NCI-H1930 (cell line): ENCODE data around the gene ADSS1.

ENCODE experiments used
- DNase-seq, 2 experiments: peaks; one replicate each; lab custom pipeline; 2025; lab: John Stamatoyannopoulos, UW

The ADSS1 gene

DNA sequence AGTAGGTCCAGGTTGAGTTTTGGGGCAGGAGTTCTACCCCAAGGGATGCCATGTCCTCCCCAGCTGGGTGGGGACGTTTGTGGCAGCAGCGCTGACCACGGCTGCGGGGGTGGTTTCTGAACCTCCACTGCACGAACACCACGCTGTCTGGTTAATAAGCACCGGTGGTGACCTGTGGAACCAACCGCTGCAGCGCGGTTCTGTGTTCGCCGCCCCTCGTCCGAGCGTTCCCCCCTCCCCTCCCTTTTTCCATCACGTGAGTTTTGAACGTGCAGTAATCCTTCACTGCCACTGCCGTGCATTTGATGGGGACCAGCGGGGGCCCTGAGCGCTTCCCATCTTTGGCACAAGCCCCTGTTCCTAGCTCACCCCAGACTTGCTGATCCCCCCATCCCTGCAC, 6.4 kb upstream of the ADSS1 start:
- no peak for DNase-seq

DNA sequence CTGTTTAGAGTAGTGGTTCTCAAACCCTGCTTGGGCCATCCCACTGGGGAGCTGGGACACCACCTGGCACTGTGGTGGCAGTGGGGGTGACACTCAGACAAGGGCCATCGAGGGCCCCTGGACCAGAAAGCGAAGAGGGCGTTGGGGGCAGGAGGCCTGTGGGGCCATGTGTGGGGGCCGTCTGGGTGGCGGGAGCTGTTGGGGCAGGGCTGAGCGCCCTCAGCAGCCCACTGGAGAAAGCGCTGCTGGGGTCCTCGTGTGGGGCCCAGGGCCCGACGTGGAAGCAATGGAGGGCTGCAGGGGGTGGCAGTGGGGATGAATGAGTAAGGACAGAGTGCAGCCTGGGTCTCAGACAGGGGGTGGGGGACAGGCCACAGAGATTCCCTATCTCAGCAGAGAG, 5.9 kb upstream of the ADSS1 start:
- no peak for DNase-seq

- DNase-seq: no peak
These were observed 5.2 kb upstream of the ADSS1 start for GRCh38 chr14:104718871-104719270.

DNA sequence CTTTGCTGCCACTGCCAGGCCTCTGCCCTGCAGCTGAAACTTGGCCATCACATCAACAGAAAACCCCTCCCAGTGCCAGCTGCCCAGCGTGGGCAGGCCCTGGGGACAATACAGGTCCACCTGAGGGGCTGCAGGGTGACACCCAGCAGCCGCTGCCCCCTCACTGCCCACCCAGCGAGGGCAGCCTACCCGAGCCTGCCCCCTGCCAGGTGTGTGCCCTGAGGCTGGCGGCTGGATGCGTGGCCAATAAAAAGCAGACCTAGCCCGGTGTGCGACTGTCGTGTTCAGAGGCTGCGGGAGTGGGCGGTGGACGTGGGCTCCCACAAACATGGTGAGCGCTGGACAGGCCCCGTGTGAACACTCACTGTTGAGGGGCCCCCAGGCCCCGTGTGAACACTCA, 4.7 kb upstream of the ADSS1 start:
- no peak for DNase-seq

GRCh38 chr14:104721505-104722431, 2.3 kb upstream of the ADSS1 start:
- no peak for DNase-seq

GRCh38 chr14:104722938-104723650, 935 bp upstream of the ADSS1 start:
- no peak for DNase-seq

GRCh38 chr14:104724407-104724980, 465 bp downstream of the ADSS1 start:
- no peak for DNase-seq

- no peak for DNase-seq
These were observed 1.1 kb downstream of the ADSS1 start for GRCh38 chr14:104724981-104725771.

GRCh38 chr14:104725772-104726548, 1.9 kb downstream of the ADSS1 start:
- no peak for DNase-seq

GRCh38 chr14:104726600-104727451, 2.8 kb downstream of the ADSS1 start:
- no peak for DNase-seq

GRCh38 chr14:104728631-104729030, 4.6 kb downstream of the ADSS1 start:
- no peak for DNase-seq

DNA sequence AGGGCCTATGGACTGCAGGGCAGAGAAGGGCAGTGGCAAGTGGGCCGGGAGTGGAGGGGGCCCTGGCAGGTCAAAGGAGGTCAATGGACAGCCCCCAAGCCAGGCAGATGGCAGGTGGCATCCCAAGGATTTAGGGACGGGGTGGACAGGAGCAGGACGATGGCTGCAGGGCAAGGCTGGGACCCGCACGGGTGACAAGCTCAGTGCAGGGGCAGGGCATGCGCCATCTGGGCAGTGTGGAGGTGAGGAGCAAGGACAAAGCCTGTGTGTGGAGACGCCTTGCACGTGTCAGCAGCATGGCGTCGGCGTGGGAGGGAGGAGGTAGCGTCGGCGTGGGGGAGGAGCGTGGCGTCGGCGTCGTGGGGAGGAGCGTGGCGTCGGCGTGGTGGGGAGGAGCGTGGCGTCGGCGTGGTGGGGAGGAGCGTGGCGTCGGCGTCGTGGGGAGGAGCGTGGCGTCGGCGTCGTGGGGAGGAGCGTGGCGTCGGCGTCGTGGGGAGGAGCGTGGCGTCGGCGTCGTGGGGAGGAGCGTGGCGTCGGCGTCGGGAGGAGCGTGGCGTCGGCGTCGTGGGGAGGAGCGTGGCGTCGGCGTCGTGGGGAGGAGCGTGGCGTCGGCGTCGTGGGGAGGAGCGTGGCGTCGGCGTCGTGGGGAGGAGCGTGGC, 5.3 kb downstream of the ADSS1 start:
- peak; percentile 65 to 78 for DNase-seq

DNA sequence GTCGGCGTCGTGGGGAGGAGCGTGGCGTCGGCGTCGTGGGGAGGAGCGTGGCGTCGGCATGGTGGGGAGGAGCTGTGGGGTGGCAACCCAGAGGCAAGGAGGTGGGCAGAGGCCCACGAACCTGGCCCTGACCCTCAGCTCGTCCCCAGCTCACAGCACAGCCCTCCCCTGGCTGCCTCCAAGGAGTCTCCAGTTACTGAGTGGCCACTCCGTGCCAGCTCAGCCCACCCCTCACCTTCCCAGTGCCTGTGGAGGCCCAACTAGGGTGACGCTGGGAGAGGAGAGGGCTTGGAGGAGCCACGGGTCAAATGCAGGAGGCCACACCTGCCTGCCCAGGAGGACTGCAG, 5.8 kb downstream of the ADSS1 start:
- DNase-seq: peak; percentile 26 to 48

- DNase-seq: no peak
These were observed 6.5 kb downstream of the ADSS1 start for GRCh38 chr14:104730487-104730886.

DNA sequence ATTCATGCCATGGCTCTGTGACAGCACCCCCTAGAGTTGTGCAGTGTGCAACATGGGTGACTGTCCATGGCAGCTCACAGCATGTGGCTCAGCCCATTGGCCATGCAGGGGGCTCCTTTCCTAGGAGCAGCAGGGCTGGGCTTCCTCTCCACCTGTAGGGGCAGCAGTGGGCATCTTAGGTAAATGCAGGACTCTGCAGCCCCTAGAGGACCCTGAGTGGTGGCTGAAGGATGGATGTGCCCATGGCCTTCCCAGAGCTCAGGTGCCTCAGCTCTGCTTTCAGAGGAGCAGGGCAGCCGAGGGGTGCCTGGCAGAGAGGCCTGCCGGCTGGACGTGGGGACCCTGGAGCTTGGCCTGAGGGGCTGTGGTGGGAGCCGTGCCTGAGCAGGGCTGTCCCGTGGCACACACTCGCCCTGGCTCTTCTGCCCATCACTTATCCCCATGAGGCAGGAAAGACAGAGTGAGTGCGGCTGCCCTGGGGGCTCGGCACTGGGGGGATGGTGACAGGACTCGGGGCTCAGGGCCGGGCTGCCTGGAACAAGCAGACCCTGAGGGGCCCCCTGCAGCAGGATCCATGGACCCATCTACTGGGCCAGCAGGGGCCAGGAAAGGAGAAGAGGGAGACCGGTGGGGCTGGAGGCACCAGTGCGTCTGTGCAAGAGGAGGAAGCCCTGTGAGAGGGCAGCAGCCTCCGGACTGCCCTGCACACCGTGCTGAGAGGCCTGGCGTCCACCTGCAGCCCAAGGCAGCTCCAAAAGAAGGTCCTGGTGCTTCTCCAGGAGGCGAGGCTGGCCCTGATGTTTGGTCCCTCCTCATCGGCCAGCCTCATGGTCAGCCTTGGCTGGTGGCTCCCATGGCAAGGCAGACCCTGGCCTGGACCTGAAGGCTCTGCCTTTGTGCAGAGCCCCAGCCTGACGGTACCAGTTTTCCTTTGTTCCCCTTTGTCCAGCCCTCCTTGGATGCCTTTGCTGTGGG, 7.6 kb downstream of the ADSS1 start:
- DNase-seq: peak; percentile 15 to 43

DNA sequence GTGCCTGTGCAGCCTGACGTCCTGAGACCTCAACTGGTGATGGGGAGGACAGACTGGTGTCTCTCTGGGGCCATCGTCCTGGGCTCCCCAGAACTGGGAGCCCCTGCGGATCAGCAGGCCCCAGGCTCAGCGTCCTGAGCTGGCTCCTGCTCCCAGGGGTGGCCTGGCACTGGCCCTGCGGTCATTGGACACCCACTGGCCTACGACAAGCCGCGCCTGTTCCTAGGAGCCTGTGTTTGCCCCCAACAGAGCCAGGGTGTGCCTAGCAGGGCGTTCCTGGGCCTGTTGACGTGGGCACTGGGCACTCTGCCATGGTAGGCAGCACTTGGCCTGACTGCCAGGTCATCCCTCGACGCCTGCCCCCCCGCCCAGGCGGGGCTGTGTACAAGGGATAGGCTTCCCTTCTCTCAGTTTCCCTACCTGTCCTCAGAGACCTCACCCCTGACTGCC, 8.4 kb downstream of the ADSS1 start:
- no peak for DNase-seq

- no peak for DNase-seq
These were observed 9.1 kb downstream of the ADSS1 start for GRCh38 chr14:104732931-104733681.

- no peak for DNase-seq
These were observed 10.1 kb downstream of the ADSS1 start for GRCh38 chr14:104734051-104734587.
